Activated CD8-positive, alpha-beta T cell treated with anti-CD3 and anti-CD28 coated beads, Interleukin-2, amount 10 ng/mL, durations not matched to agents 7 days and 5 days (primary cell): Measurements from ENCODE around the gene PRRG1. TPM values are rescaled to one million over a fixed set of nuclear protein-coding genes. Genes with fewer than 3 reads are reported as not detected.
"Not testable (repeated sequence)": the region's sequence is repeated elsewhere in the genome, so short reads cannot be mapped to it uniquely, and the experiment has no call there.

Source experiments
- ATAC-seq: fragments of 150-1000 bp; cut with Tn5 transposase; one replicate; pipeline ENCODE4 v1.10.0; 2021; ENCODE audit warnings: moderate library complexity
- CTCF ChIA-PET: fragments of 350-600 bp; sonication (Branson Sonifier 250); formaldehyde crosslinking; loops from one replicate; lab custom pipeline; 2021; ENCODE audit warnings: antibody characterized with exemption; lab: Charles Lee
- POLR2A ChIA-PET: fragments of 350-600 bp; sonication (Branson Sonifier 250); formaldehyde crosslinking; loops from one replicate; lab custom pipeline; 2021; ENCODE audit warnings: antibody characterized with exemption; lab: Charles Lee
- DNase-seq: peaks from one replicate; pipeline ENCODE4 v3.0.0-alpha.2; 2020
- H3K27ac Mint-ChIP-seq: one replicate; pipeline ENCODE4 v1.8.0; 2021; ENCODE audit warnings: mild to moderate bottlenecking, mixed read lengths
- H3K27me3 Mint-ChIP-seq: one replicate; pipeline ENCODE4 v1.8.0; 2021; ENCODE audit warnings: low read depth, mixed read lengths
- H3K36me3 Mint-ChIP-seq: one replicate; pipeline ENCODE4 v1.8.0; 2021; ENCODE audit warnings: low read depth, mixed read lengths
- H3K4me1 Mint-ChIP-seq: one replicate; pipeline ENCODE4 v1.8.0; 2021; ENCODE audit warnings: low read depth, mixed read lengths
- H3K4me3 Mint-ChIP-seq: one replicate; pipeline ENCODE4 v1.8.0; 2021; ENCODE audit warnings: mild to moderate bottlenecking, mixed read lengths
- H3K9me3 Mint-ChIP-seq: one replicate; pipeline ENCODE4 v1.8.0; 2022; ENCODE audit warnings: mixed read lengths; ENCODE audit not compliant: insufficient read depth
- total RNA-seq, 2 experiments: library from RNA; stranded (reverse); gene quantifications; one replicate each; pipeline ENCODE4 v1.2.3, GENCODE V29; 2021

The PRRG1 gene
- not detected for total RNA-seq

- POLR2A ChIA-PET: no interaction called here
- no peak within 1 kb of the TSS for H3K4me3 Mint-ChIP-seq
- no peaks in the 10 kb centered on the region for H3K9me3 Mint-ChIP-seq
- CTCF ChIA-PET: no interaction called here
- no peaks in the 10 kb centered on the region for H3K36me3 Mint-ChIP-seq
- DNase-seq: no peak
- peaks cover 18% of the 10 kb centered on the region for H3K27me3 Mint-ChIP-seq
- H3K4me1 Mint-ChIP-seq: peaks cover 2% of the 10 kb centered on the region
- no peak for ATAC-seq
- no peak within 1 kb of the TSS for H3K27ac Mint-ChIP-seq
Measured at GRCh38 chrX:37349221-37350033, at the start of gene PRRG1. PRRG1 (plus strand) TSS chrX:37349364; CDS start chrX:37406250, 56,886 bp downstream.

GRCh38 chrX:37302569-37302968 lies 46.6 kb upstream of the PRRG1 start:
- no peaks in the 10 kb centered on the region for H3K27me3 Mint-ChIP-seq
- DNase-seq (no peak), ATAC-seq (no peak)
- no peaks in the 10 kb centered on the region for H3K36me3 Mint-ChIP-seq
- H3K4me1 Mint-ChIP-seq: no peaks in the 10 kb centered on the region
- ChIA-PET POLR2A (no interaction called here), CTCF (no interaction called here)
- H3K4me3 Mint-ChIP-seq: no peak overlapping the region
- no peak overlapping the region for H3K27ac Mint-ChIP-seq
- no peaks in the 10 kb centered on the region for H3K9me3 Mint-ChIP-seq

DNA sequence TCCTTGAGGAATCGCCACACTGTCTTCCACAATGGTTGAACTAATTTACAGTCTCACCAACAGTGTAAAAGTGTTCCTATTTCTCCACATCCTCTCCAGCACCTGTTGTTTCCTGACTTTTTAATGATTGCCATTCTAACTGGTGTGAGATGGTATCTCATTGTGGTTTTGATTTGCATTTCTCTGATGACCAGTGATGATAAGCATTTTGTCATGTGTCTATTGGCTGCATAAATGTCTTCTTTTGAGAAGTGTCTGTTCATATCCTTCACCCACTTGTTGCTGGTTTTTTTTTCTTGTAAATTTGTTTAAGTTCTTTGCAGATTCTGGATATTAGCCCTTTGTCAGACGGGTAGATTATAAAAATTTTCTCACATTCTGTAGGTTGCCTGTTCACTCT lies 43.9 kb upstream of the PRRG1 start:
- H3K4me3 Mint-ChIP-seq, CTCF ChIA-PET, H3K4me1 Mint-ChIP-seq, ATAC-seq, POLR2A ChIA-PET, H3K9me3 Mint-ChIP-seq, H3K27ac Mint-ChIP-seq, H3K27me3 Mint-ChIP-seq, DNase-seq, H3K36me3 Mint-ChIP-seq: not testable (repeated sequence)

DNA sequence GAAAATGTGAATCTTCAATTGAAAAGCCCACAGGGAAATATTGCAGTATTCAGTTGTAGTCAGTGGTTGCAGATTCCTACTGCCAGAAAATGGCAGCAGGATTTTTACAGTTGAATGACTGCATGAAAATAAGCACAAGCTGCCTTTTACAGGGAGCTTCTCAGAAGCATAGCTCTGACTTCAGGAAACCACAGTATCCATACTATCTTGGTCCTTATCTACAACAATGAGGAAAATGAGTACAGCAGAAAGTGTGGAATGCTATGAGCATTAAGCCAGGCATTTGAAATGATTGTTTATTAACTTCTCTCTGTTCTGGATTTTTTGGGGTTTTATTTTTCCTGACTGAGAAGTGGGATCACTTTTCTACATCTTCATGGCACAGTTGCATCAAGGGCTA lies 34.6 kb upstream of the PRRG1 start:
- Mint-ChIP-seq H3K27ac (no peak overlapping the region), H3K4me3 (no peak overlapping the region), H3K9me3 (no peaks in the 10 kb centered on the region), H3K4me1 (no peaks in the 10 kb centered on the region), H3K27me3 (no peaks in the 10 kb centered on the region), H3K36me3 (no peaks in the 10 kb centered on the region)
- DNase-seq: no peak
- ChIA-PET POLR2A (no interaction called here), CTCF (no interaction called here)
- no peak for ATAC-seq

DNA sequence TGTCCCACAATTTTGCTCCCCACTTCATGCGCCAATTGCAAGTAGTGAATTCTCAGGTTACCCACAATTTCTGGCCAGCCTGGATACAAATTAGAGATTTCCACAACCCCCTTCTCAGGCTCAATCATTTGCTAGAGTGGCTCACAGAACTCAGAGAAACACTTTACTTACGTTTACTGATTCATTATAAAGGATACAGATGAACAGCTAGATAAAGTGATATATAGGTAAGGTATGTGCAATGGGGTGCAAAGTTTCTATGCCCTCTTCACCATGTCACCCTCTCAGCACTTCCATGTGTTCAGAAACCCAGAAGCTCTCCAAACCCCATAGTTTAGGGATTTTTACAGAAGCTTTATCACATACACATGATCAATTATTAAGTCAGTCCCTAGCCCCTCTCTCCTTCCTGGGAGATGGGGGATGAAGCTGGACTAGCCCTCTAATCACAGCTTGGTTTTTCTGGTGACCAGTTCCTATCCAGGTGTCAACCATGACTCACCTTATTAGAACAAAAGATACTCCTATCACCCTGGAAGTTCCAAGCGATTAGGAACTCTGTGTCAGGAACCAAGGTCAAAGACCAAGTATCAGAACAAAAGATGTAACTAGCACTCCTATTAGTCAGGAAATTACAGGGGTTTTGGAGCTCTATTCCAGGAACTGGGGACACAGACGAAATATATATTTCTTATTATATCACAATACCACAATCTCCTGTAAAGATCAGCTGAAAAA lies 33.5 kb upstream of the PRRG1 start:
- no peak overlapping the region for H3K27ac Mint-ChIP-seq
- H3K4me1 Mint-ChIP-seq: no peaks in the 10 kb centered on the region
- POLR2A ChIA-PET: no interaction called here
- H3K36me3 Mint-ChIP-seq: no peaks in the 10 kb centered on the region
- no peaks in the 10 kb centered on the region for H3K27me3 Mint-ChIP-seq
- CTCF ChIA-PET: no interaction called here
- DNase-seq (no peak), ATAC-seq (no peak)
- no peak overlapping the region for H3K4me3 Mint-ChIP-seq
- H3K9me3 Mint-ChIP-seq: no peaks in the 10 kb centered on the region

GRCh38 chrX:37320541-37321203 lies 28.5 kb upstream of the PRRG1 start:
- ATAC-seq (no peak), DNase-seq (no peak)
- no peak overlapping the region for H3K27ac Mint-ChIP-seq
- H3K4me1 Mint-ChIP-seq: no peaks in the 10 kb centered on the region
- ChIA-PET CTCF (no interaction called here), POLR2A (no interaction called here)
- no peak overlapping the region for H3K4me3 Mint-ChIP-seq
- no peaks in the 10 kb centered on the region for H3K9me3 Mint-ChIP-seq
- no peaks in the 10 kb centered on the region for H3K36me3 Mint-ChIP-seq
- no peaks in the 10 kb centered on the region for H3K27me3 Mint-ChIP-seq

- no peak for DNase-seq
- no peak for ATAC-seq
- ChIA-PET CTCF (no interaction called here), POLR2A (no interaction called here)
- Mint-ChIP-seq H3K4me3 (no peak overlapping the region), H3K27ac (no peak overlapping the region), H3K36me3 (no peaks in the 10 kb centered on the region), H3K27me3 (no peaks in the 10 kb centered on the region), H3K4me1 (no peaks in the 10 kb centered on the region), H3K9me3 (no peaks in the 10 kb centered on the region)
Measured at GRCh38 chrX:37330642-37331041, 18.5 kb upstream of the PRRG1 start.

DNA sequence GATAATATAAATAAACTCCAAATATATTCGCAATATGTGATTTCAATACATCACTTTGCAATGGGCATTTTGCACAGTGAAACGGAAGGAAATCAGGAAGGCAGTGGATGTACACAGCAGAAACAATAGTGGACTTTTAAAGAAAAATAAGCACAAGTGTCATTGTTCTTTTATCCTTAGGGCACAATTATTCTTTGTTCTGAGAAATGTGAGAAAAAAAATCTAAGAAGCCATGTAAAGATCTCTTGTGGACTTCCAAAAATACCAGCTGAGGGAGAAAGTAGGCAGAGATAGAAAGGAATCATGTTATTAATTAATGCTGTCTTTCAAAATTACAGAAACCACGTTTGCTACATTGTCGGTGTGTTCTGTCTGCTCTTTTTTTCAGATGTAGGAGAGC lies 17.6 kb upstream of the PRRG1 start:
- Mint-ChIP-seq H3K9me3 (no peaks in the 10 kb centered on the region), H3K36me3 (no peaks in the 10 kb centered on the region), H3K27me3 (no peaks in the 10 kb centered on the region), H3K27ac (no peak overlapping the region), H3K4me3 (no peak overlapping the region), H3K4me1 (no peaks in the 10 kb centered on the region)
- POLR2A ChIA-PET: no interaction called here
- CTCF ChIA-PET: no interaction called here
- ATAC-seq: no peak
- no peak for DNase-seq

- ChIA-PET CTCF (no interaction called here), POLR2A (no interaction called here)
- Mint-ChIP-seq H3K27ac (no peak overlapping the region), H3K27me3 (no peaks in the 10 kb centered on the region), H3K36me3 (no peaks in the 10 kb centered on the region), H3K4me1 (no peaks in the 10 kb centered on the region), H3K4me3 (no peak overlapping the region), H3K9me3 (no peaks in the 10 kb centered on the region)
- DNase-seq (no peak), ATAC-seq (no peak)
Measured at GRCh38 chrX:37332055-37332454, 17.1 kb upstream of the PRRG1 start.

DNA sequence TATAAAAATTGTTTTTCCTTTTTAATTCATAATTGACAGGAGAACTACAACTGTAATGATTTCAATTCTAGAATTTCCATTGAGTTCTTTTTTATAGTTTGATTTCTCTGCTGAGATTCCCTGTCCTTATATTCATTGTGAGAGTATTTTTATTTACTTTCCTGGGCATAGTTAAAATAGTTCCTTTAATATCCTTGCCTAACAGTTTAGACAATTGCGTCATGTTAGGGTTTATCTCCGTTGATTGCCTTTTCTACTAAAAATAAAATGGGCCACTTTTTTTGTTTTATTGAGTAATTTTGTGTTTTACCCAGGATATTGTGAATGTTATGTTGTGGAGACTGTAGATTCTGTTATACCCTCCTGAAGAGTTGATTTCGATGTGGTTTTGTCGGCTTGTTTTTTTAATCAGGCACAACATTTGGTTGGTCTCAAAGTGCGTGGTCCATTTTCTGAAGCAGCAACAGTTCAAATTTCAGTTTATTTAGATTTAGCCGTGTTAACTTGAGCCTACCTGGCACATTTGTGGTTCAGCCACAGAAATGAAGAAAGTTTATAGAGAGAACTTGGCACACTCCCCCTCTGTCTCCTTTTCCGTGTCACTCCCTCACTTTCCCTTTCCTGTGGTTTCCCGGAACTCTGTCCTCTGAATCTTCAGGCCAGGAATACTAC lies 16.0 kb upstream of the PRRG1 start:
- Mint-ChIP-seq H3K4me3 (no peak overlapping the region), H3K27me3 (no peaks in the 10 kb centered on the region), H3K27ac (no peak overlapping the region), H3K4me1 (no peaks in the 10 kb centered on the region), H3K9me3 (no peaks in the 10 kb centered on the region), H3K36me3 (no peaks in the 10 kb centered on the region)
- CTCF ChIA-PET: no interaction called here
- no peak for ATAC-seq
- no peak for DNase-seq
- POLR2A ChIA-PET: no interaction called here

DNA sequence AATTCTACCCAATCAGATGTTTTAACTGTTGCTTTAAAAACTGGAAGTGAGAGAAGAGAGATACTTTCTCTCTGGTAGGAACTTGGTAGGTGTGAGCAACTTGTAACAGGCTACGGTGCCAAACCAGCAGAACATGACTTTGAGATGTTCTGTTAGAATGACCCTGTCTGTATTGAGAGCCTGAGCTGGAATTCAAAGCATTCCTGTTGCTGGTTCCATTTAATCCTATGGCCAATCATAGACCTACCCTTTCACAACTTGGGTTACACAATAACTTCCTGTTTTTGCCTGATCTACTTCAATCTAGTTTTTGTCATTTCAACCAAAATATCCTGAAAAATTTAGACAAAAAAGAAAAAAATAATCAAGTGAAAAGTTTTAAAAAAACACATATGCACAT lies 1.7 kb upstream of the PRRG1 start:
- ATAC-seq: no peak
- CTCF ChIA-PET: no interaction called here
- Mint-ChIP-seq H3K27me3 (peaks cover 17% of the 10 kb centered on the region), H3K4me1 (peaks cover 2% of the 10 kb centered on the region), H3K36me3 (no peaks in the 10 kb centered on the region), H3K27ac (no peak overlapping the region), H3K4me3 (no peak overlapping the region), H3K9me3 (no peaks in the 10 kb centered on the region)
- no peak for DNase-seq
- POLR2A ChIA-PET: no interaction called here
